GM18907 (cell line): ENCODE measurements around the gene SND1.
"Not testable (repeated sequence)": the region's sequence is repeated elsewhere in the genome, so short reads cannot be mapped to it uniquely, and the experiment has no call there.

Source experiments
- ATAC-seq: cut with Tn5 transposase; IDR thresholded peaks from one replicate; pipeline ENCODE4 v1.9.1; 2021; ENCODE audit warnings: mild to moderate bottlenecking, moderate library complexity; ENCODE audit not compliant: unreplicated experiment

The SND1 gene

GRCh38 chr7:127652333-127653248 is 597 bp downstream of the SND1 start:
- peak; percentile 25 for ATAC-seq

- no peak for ATAC-seq
Measured at GRCh38 chr7:127653396-127653795, 1.4 kb downstream of the SND1 start.

DNA sequence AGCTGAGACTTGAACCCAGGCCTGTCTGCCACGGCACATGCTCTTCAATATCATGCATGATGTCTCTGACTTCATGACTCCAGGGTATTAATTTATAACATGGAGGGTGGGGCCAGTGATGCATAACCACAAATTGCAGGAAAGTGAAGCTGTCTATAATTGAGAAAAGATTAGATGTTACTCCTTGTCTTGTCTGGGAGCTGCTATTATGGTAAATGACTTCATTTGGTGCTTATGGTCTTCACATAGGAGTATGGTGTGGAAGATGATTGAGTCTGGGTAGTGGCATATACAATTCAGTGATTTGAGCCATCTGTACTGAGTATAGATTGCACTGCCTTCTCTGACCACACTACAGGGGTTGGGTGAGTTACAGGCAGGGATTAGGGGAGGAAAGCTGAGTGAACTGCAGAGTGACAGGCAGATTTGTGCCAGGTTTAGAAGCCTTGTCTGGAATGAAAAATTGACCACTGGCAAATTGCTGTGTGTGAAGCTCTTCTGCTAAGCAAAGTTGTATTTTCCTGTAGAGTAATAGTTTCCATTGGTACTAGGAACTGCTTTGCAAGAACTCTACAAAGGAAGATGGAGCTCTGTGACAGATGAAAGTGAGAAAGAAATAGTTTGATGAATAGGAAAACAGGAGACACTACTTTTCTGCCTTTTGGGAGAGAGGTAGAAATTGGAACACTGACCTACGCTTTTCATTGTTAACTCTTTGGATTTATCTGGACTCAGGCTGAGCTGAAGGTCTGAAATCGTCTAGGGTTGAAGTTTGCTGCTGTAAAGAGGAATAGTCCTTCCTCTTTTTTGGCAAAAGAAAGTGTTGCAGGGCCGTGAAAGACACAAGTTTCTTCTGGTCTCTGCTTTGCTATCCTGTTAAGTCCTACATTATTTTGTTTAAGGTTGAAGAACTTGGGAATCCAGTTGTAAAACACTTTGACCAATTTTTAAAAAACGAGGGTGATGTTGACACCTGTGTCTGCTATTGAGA is 2.7 kb downstream of the SND1 start:
- no peak for ATAC-seq

GRCh38 chr7:127655720-127656119 is 3.7 kb downstream of the SND1 start:
- ATAC-seq: no peak

DNA sequence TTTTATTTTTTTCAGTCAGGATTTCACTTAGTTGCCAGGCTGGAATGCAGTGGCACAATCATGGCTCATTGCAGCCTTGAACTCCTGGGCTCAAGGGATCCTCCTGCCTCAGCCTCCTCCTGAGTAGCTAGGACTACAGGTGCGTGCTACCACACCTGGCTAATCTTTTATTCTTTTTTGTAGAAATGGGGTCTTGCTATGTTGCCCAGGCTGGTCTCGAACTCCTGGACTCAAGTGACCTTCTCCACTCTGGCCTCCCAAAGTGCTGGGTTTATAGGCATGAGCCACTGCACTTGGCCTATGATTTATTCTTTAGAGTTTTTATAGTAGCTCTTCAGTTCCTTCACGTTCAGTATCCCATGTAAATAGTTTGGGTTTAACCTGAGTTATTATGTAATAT is 5.5 kb downstream of the SND1 start:
- ATAC-seq: no peak

GRCh38 chr7:127658970-127659630 is 7.1 kb downstream of the SND1 start:
- ATAC-seq: no peak

- ATAC-seq: no peak
Measured at GRCh38 chr7:127665922-127666321, 13.9 kb downstream of the SND1 start.

DNA sequence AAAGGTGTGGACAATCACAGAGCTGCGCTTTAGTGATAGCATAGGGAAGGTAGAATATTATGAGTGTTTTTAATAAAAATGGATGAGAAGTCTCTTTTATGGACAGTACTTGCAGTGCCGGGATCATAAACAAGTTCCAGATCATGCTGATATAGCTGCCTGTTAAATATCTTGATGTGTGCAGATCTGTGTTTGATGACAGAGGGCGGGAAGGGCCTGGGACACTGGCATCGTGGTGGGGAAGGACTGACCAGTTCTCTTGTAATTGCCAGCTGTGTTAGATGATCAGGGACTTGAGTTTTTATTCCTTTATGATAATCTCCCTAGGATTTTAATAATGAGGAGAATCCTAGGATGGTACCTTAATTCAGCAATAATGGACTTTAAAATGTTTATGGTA is 14.6 kb downstream of the SND1 start:
- ATAC-seq: no peak

DNA sequence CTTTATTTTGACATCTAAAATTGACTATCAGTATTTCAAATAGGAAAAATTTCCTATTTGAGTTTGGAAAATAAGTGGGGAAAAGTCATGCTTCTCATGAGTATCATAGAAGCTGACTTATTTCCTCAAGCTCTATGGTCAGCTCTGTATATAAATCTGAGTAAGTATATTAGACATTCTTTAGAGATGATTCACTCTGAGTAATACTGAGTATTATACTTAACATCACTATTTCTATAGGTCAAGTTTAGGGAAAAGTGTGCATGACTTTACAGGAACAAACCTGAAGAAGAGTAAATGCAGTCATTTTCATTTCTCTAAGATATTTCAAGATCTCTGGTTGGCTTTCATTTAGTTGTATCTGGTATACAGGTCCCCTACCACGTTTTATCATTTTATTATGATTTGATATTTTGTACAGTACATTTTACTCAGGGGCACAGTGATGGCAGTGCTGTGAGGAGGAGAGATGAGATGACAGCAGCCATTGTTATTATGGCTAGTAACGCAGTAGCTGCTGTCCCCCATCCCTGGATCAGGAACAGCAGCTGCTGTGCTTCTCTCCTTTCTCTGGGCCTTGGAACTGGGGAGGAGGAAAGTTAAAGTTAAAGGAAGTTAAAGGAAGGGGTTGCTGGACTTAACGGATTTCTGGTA is 15.2 kb downstream of the SND1 start:
- no peak for ATAC-seq

- no peak for ATAC-seq
Measured at GRCh38 chr7:127667759-127668530, 16.0 kb downstream of the SND1 start.

DNA sequence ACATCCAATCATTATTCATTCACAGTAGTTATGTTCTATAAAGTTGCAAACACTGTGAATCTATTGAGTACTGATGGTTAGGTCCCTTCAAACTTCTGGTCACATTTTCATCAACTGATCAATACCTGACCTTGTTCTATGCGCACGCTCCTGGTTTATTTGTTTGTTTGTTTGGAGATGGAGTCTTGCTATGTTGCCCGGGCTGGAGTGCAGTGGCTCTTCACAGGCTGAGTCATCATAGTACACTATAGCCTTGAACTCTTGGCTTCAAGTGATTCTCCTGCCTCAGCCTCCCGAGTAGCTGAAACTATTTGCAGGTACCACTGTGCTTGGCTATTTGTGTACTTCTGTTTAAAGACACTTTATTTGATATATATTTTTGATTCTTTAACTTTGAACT is 19.3 kb downstream of the SND1 start:
- no peak for ATAC-seq

DNA sequence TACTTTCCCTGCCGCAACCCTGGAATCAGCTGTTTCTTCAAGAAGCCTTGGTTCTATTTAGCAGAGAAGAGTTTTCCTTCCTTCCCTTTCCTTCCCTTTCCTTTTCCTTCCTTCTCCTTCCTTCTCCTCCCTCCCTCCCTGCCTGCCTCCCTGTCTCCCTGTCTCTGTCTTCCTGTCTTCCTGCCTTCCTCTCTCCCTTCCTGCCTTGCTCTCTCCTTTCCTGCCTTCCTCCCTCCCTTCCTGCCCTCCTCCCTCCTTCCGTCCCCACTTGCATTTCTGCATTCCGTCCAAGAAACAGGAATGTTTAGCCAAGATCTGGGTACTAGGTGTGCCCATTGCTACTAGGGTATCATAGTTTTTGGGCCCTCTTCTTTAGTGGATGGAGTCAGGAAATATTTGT is 21.9 kb downstream of the SND1 start:
- no peak for ATAC-seq

- no peak for ATAC-seq
Measured at GRCh38 chr7:127674361-127674760, 22.4 kb downstream of the SND1 start.

DNA sequence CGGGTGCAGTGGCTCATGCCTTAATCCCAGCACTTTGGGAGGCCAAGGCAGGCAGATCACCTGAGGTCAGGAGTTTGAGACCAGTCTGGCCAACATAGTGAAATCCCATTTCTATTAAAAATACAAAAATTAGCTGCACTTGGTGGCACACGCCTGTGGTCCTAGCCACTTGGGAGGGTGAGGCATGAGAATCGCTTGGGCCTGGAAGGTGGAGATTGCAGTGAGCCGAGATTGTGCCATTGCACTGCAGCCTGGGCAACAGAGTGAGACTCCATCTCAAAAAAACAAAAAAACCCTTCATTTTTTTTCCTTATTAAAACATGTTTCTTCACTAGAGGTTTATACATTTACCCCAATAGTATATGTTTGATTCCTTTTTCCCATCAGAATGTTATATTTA is 22.9 kb downstream of the SND1 start:
- not testable (repeated sequence) for ATAC-seq

DNA sequence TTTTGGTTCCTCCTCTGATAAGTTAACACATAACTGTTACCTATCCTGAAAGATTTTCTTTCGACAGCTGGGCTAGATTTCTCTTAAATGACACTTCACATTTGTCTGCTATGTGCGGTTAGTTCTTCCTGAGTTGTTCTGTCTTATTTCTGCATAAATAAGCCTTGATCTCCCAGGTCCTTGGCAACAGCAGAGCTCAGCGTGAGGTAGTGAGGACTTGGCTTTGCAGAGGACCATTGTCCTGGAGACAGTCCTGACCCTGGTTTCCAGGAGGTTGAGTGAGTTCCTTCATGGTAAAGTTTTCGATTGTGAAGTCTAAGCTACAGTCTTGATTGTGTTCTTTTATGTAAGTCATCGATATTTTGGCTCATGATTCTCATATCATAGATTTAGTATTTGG is 23.7 kb downstream of the SND1 start:
- ATAC-seq: no peak

DNA sequence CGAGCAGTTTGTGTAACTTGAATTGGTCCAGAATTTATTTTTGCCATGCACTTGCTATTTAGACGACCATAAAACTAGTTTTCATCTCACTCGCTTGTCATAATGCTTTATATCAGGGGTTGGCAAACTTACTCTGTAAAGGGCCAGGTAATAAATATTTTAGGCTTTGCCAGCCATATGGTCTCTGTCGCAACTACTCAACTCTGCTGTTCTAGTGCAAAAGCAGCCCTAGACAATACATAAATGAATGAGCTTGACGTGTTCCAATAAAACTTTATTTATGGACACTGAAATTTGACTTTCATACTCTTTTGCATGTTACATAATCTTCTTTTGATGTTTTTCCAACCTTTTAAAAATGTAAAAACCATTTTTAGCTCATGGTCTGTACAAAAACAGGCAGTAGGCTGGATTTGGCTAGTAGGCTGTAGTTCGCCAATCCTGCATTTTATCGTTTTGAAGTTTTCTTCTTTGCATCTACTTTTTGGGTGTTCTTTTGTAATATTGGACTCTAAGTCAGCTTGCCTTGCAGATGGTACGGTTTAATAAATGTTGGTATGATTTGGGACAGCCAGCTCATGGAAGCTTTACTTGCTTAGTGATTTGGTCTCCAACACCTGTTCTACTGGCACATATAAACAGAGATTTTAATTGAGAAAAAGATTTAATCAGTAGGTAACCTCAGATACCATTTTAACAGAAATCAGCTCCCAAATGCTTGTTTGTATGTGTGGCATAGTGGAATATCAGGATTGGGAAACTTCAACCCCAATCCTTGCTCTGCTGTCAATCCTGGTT is 25.6 kb downstream of the SND1 start:
- ATAC-seq: no peak

DNA sequence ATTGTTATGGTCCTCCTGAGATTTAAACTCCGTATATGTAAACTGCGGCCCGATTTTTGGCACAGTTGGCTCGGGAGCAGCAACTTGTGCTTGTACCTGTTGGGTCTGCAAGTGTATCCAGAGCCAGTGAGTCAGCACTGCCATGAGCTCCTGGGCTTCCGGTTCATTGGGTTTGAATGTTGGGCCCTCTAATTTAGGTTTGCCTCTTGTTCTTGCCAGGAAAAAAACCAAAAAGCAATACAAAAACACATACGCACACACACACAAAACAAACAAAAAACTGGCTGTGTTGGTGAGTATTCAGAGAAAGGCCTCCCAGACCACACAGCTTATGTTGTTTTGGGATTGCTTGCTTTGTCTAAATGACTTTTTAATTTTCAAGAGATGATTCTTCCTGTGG is 26.3 kb downstream of the SND1 start:
- no peak for ATAC-seq

- ATAC-seq: peak; percentile 92
Measured at GRCh38 chr7:127678947-127679346, 27.0 kb downstream of the SND1 start.

- no peak for ATAC-seq
Measured at GRCh38 chr7:127680983-127681382, 29.0 kb downstream of the SND1 start.
